Transverse colon (tissue), 3 donors: ENCODE data around the gene STRIP2.
"Not testable (repeated sequence)": the region's sequence is repeated elsewhere in the genome, so short reads cannot be mapped to it uniquely, and the experiment has no call there.

ENCODE experiments used
- CTCF ChIP-seq, 5 experiments: fragments of 200-600 bp in 3 of 5; fragments of 450-650 bp in 2 of 5; sonication (generic) in 3 of 5; IDR thresholded peaks; 1 replicate in 2 of 5; 2 replicates in 3 of 5; pipeline ENCODE4 v1.5.1; 2016 to 2017; ENCODE audit warnings: antibody characterized with exemption in 5 of 5, inconsistent platforms in 3 of 5, mild to moderate bottlenecking in 2 of 5, moderate library complexity in 1 of 5
- POLR2A ChIP-seq: fragments of 450-650 bp; IDR thresholded peaks from one replicate; pipeline ENCODE4 v1.6.1; 2016; ENCODE audit warnings: antibody characterized with exemption, mild to moderate bottlenecking, moderate library complexity

DNA sequence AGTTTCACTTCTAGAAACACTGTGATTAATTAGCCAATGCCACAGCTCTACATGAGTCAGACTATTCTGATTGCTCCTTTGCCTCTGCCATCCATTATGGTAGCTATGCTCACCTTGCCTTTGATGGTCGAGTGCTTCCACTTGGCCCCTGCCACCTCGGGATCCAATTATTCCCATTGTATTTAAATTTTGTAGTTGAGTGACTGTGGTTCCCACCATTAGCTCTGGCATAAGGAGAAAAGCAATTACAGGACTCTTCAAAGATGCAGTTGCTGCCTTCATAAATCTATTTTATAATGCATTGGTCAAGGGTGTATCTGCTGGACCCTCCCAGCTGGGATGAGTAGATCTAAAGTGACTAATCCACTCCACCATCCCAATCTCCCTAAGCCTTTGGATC is 14.4 kb downstream of the STRIP2 start:
- TF ChIP-seq POLR2A; CTCF (IDR thresholded peaks at IDR 0.05): not testable (repeated sequence)
